Tibial nerve (tissue), 4 donors: Measurements from ENCODE around the gene AP1M2. TPM values are rescaled to one million over a fixed set of nuclear protein-coding genes. Genes with fewer than 3 reads are reported as not detected.
A peak's percentile ranks its signal among the peaks of the same experiment; 100 is the strongest.

Experiments used
- DNase-seq, 2 donors: peaks; one replicate each; pipeline ENCODE4 v3.0.0-alpha.2; 2019; ENCODE audit warnings: low spot score in 2 of 2
- H3K27ac ChIP-seq, 4 donors: fragments of 200-600 bp; sonication (generic) in 3 of 4; one replicate each; pipeline ENCODE4 v1.5.1; 2017 to 2019; ENCODE audit warnings: mild to moderate bottlenecking in 1 of 4
- H3K27me3 ChIP-seq, 2 donors: fragments of 200-600 bp; sonication (generic) in 1 of 2; one replicate each; pipeline versions ENCODE4 v1.5.1 to v1.6.0; 2017 to 2019
- H3K36me3 ChIP-seq, 3 donors: fragments of 200-600 bp; sonication (generic); one replicate each; pipeline ENCODE4 v1.5.1; 2018 to 2019
- H3K4me1 ChIP-seq, 4 donors: fragments of 200-600 bp; sonication (generic) in 3 of 4; one replicate each; pipeline ENCODE4 v1.5.1; 2017 to 2019
- H3K4me3 ChIP-seq, 4 donors: fragments of 200-600 bp; sonication (generic) in 3 of 4; one replicate each; pipeline ENCODE4 v1.5.1; 2017 to 2019; ENCODE audit warnings: mild to moderate bottlenecking in 1 of 4, moderate library complexity in 1 of 4
- H3K9me3 ChIP-seq, 4 donors: fragments of 200-600 bp; sonication (generic) in 3 of 4; one replicate each; pipeline ENCODE4 v1.5.1; 2017 to 2019
- EP300 ChIP-seq, 2 donors: sonication (generic); formaldehyde crosslinking; IDR thresholded peaks; one replicate each; pipeline ENCODE4 v1.6.1; 2017; ENCODE audit warnings: antibody characterized with exemption in 2 of 2, mild to moderate bottlenecking in 1 of 2
- POLR2A ChIP-seq, 2 donors: fragments of 450-650 bp; IDR thresholded peaks; one replicate each; pipeline ENCODE4 v1.6.1; 2017; ENCODE audit warnings: antibody characterized with exemption in 2 of 2, mild to moderate bottlenecking in 2 of 2, moderate library complexity in 2 of 2
- WGBS, 2 donors: methylation state at CpG; one replicate each; pipeline ENCODE4 v1.1.5; 2018; 5-methylcytosine and 5-hydroxymethylcytosine counted together
- total RNA-seq, 4 donors: library from RNA; depleted of rRNA; stranded (reverse); fragments of >200 nt; gene quantifications; one replicate each; pipeline ENCODE4 v1.1.0, GENCODE V29; 2016
- TF ChIP-seq, protein P1 (sequence below), 5 experiments: fragments of 200-600 bp in 3 of 5; fragments of 450-650 bp in 2 of 5; sonication (generic) in 3 of 5; IDR thresholded peaks; one replicate each; pipeline ENCODE4 v1.5.1; 2016 to 2019; ENCODE audit warnings: antibody characterized with exemption in 5 of 5, mild to moderate bottlenecking in 3 of 5, moderate library complexity in 2 of 5

The AP1M2 gene
- total RNA-seq, 4 donors from 2014 or later = not detected

- TF ChIP-seq EP300 (IDR thresholded peaks at IDR 0.05) (peak in 1 of 2 donors; percentile 88), POLR2A (IDR thresholded peaks at IDR 0.05) (peak in 1 of 2 donors; percentile 38)
- TF ChIP-seq, protein P1, sequence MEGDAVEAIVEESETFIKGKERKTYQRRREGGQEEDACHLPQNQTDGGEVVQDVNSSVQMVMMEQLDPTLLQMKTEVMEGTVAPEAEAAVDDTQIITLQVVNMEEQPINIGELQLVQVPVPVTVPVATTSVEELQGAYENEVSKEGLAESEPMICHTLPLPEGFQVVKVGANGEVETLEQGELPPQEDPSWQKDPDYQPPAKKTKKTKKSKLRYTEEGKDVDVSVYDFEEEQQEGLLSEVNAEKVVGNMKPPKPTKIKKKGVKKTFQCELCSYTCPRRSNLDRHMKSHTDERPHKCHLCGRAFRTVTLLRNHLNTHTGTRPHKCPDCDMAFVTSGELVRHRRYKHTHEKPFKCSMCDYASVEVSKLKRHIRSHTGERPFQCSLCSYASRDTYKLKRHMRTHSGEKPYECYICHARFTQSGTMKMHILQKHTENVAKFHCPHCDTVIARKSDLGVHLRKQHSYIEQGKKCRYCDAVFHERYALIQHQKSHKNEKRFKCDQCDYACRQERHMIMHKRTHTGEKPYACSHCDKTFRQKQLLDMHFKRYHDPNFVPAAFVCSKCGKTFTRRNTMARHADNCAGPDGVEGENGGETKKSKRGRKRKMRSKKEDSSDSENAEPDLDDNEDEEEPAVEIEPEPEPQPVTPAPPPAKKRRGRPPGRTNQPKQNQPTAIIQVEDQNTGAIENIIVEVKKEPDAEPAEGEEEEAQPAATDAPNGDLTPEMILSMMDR (IDR thresholded peaks at IDR 0.05) = no peak
- H3K4me1 ChIP-seq = peaks cover 0 to 69% (median 39%) of the 10 kb centered on the region in 4 donors
- no peaks in the 10 kb centered on the region for H3K36me3 ChIP-seq
- 20 to 24% methylated on average over 15 of the region's 15 CpGs for WGBS, 2 donors
- peak overlapping the region in 1 of 4 donors; percentile 10 for H3K4me3 ChIP-seq
- H3K9me3 ChIP-seq = no peaks in the 10 kb centered on the region
- H3K27ac ChIP-seq = peak overlapping the region; percentile 65 to 93 (median 80)
- peak; percentile 36 to 65 for DNase-seq
- no peaks in the 10 kb centered on the region for H3K27me3 ChIP-seq
Observed at GRCh38 chr19:10612499-10613119, 25.5 kb upstream of the AP1M2 start.

DNA sequence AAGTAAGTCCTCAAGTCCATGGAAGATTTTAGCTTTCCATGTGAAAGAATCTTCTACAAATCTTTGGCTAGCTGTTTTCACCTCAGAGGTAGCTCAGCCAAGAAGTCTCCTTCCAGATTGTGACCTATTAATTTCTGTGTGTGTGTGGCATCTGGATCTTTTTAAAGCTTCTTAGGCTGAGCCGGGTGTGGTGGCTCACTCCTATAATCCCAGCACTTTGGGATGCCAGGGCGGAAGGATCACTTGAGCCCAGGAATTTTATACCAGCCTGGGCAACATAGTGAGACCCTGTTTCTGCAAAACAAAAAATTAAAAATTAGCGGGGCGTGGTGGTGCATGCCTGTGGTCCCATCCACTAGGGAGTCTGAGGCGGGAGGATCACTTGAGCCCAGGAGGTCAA, 24.8 kb upstream of the AP1M2 start:
- WGBS, 2 donors = 63 to 69% methylated on average over 5 of the region's 5 CpGs
- no peak for TF ChIP-seq EP300 (IDR thresholded peaks at IDR 0.05)
- TF ChIP-seq, protein P1 (IDR thresholded peaks at IDR 0.05) = no peak
- TF ChIP-seq POLR2A (IDR thresholded peaks at IDR 0.05) = no peak
- Histone ChIP-seq H3K27ac (peak overlapping the region; percentile 65 to 93 (median 80)), H3K4me1 (peaks cover 0 to 62% (median 34%) of the 10 kb centered on the region in 4 donors), H3K9me3 (no peaks in the 10 kb centered on the region), H3K36me3 (no peaks in the 10 kb centered on the region), H3K27me3 (no peaks in the 10 kb centered on the region), H3K4me3 (no peak overlapping the region)
- DNase-seq = no peak

GRCh38 chr19:10604460-10604980, 17.4 kb upstream of the AP1M2 start:
- H3K4me3 ChIP-seq = peak overlapping the region in 2 of 4 donors; percentile 98 to 100
- H3K27me3 ChIP-seq = no peaks in the 10 kb centered on the region
- WGBS, 2 donors = 75 to 84% methylated on average over 8 to 9 of the region's 9 CpGs
- peak overlapping the region; percentile 99 to 100 (median 99) for H3K27ac ChIP-seq
- no peaks in the 10 kb centered on the region for H3K9me3 ChIP-seq
- DNase-seq = no peak
- peaks cover 0 to 5% (median 0%) of the 10 kb centered on the region in 3 donors for H3K36me3 ChIP-seq
- H3K4me1 ChIP-seq = peaks cover 0 to 29% (median 12%) of the 10 kb centered on the region in 4 donors
- TF ChIP-seq EP300 (IDR thresholded peaks at IDR 0.05) = peak in 1 of 2 donors; percentile 1
- TF ChIP-seq, protein P1 (IDR thresholded peaks at IDR 0.05) = no peak
- no peak for TF ChIP-seq POLR2A (IDR thresholded peaks at IDR 0.05)

- Histone ChIP-seq H3K4me3 (peak overlapping the region; percentile 96 to 100 (median 98)), H3K36me3 (peaks cover 0 to 5% (median 0%) of the 10 kb centered on the region in 3 donors), H3K27me3 (no peaks in the 10 kb centered on the region), H3K9me3 (no peaks in the 10 kb centered on the region), H3K27ac (peak overlapping the region; percentile 99 to 100 (median 99)), H3K4me1 (peaks cover 0 to 31% (median 12%) of the 10 kb centered on the region in 4 donors)
- DNase-seq = peak in 1 of 2 donors; percentile 33
- WGBS, 2 donors = 9 to 11% methylated on average over 8 to 9 of the region's 9 CpGs
- TF ChIP-seq POLR2A (IDR thresholded peaks at IDR 0.05) (no peak), EP300 (IDR thresholded peaks at IDR 0.05) (peak in 1 of 2 donors; percentile 54)
- TF ChIP-seq, protein P1 (IDR thresholded peaks at IDR 0.05) = no peak
Observed at GRCh38 chr19:10603873-10604459, 16.9 kb upstream of the AP1M2 start.
